ENCODE measurements around the gene CHI3L2. TPM values are rescaled to one million over a fixed set of nuclear protein-coding genes. Genes with fewer than 3 reads are reported as not detected.

CHI3L2 gene
- total and polyA plus RNA-seq, 9 of the 15 experiments (the other 6 are each of a cell fraction or from before 2014, with no cell fraction given), result 0.07 to 0.27 (median 0.15) TPM; not detected in 6

- no peak for TF ChIP-seq CREB5 (CRISPR knock-in tag; IDR thresholded peaks at IDR 0.05)
Measured at GRCh38 chr1:111201275-111202090, 26.0 kb upstream of the CHI3L2 start (continued).

- no TSS peak for BruUV-seq (replicated peaks)
- Histone ChIP-seq H3K79me2 (ENCODE audit: control insufficient read depth, insufficient read depth, low read length) (no peaks in the 10 kb centered on the region), H3K4me2 (ENCODE audit: insufficient read depth, low read length) (no peak overlapping the region), H2AFZ (ENCODE audit: low read depth, low read length) (peak overlapping the region; percentile 34; the same call in 1 of the 2 replicates), H3K4me1 (replicated peaks in 1 of 2; ENCODE audit: control insufficient read depth in 2 of 2, insufficient read depth in 2 of 2, low read length in 2 of 2) (peaks cover 23 to 29% of the 10 kb centered on the region in 2 experiments), H3K27me3 (ENCODE audit: control insufficient read depth in 2 of 2, insufficient read depth in 2 of 2, low read length in 2 of 2) (peaks cover 0 to 5% of the 10 kb centered on the region in 2 experiments; a peak in 3 of 5 replicates), H4K20me1 (replicated peaks; ENCODE audit: control insufficient read depth, insufficient read depth, low read length) (no peaks in the 10 kb centered on the region), H3K4me3 (no peak overlapping the region), H3K36me3 (ENCODE audit: control insufficient read depth, insufficient read depth, low read length) (no peaks in the 10 kb centered on the region), H3K9me3 (replicated peaks; ENCODE audit: control insufficient read depth, insufficient read depth, low read depth, low read length) (no peaks in the 10 kb centered on the region), H3K27ac (ENCODE audit: extremely low read depth, low read depth, low read length) (no peak overlapping the region), H3K9ac (ENCODE audit: insufficient read depth in 1 of 2, low read depth in 2 of 2, low read length in 2 of 2) (no peak overlapping the region), H3K9me1 (ENCODE audit: control insufficient read depth, insufficient read depth, low read length) (no peaks in the 10 kb centered on the region)
- ATAC-seq, result no peak
- POLR2A ChIA-PET, result interaction anchor here (0.8 to 1.2 kb wide), 2 partner anchors 11 to 12 kb away, joined by 3 read pairs; no protein-coding TSS in a partner anchor
- no peak for DNase-seq (ENCODE audit: extremely low read depth in 1 of 4, low spot score in 3 of 4)
- no peak for FAIRE-seq
- intact Hi-C loops (cut with micrococcal nuclease) (no loop called here), in situ Hi-C loops (cut with MboI) (no loop called here)
- 75% methylated on average over 1 of the region's 1 CpG for WGBS (ENCODE audit: insufficient coverage, low coverage, missing lambda C conversion rate)
- CTCF ChIA-PET (ENCODE audit: low intra/inter-chr PET ratio), result no interaction called here
- no peak for TF ChIP-seq MGA (IDR thresholded peaks at IDR 0.05)
- TF ChIP-seq ATF3 (IDR thresholded peaks at IDR 0.05), result no peak
- no peak for TF ChIP-seq ATF3 (CRISPR knock-in tag; conservative IDR thresholded peaks at IDR 0.05)
Measured at GRCh38 chr1:111202366-111202706, 25.2 kb upstream of the CHI3L2 start.
